ENCODE results near the gene ZC3H18. TPM values are rescaled to one million over a fixed set of nuclear protein-coding genes. Genes with fewer than 3 reads are reported as not detected.

The ZC3H18 gene
- total and polyA plus RNA-seq, 2 donors from 2014 or later, result 11.4 to 38.2 TPM

DNA sequence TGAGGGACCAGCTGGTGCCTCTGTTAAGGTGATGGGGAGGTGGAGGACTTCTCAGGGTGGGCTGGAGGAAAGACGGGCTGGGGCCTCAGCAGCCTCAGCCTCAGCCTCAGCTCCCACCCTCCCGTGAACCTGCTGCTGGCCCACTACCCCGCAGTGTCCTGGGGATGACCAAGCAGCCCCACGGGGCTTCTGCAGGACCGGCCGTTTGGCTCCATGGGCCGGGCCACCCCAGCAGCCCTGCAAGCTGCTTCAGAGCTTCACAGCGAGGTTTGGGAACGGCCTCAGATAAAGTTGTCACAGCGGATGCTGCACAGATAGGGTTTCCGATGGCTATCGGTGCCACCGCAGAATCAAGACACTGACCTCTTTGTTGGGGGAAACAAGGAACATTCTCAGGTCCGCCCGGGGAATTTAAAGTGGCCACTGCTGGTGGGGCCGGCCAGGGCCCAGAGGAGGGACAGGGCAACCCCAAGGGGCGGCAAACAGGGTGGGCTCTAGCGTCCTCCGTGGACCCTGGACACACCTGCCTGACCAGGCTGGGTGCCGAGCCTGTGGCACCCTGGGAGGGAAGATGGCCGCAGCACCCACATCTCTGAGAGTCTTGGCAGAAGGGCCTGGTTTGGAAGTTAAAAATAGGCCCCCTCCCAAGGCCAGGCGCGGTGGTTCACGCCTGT is 47.8 kb upstream of the ZC3H18 start:
- FAIRE-seq, result no peak
- Histone ChIP-seq H3K9ac (ENCODE audit: low read length in 3 of 3) (no peak overlapping the region), H3K4me1 (ENCODE audit: control insufficient read depth in 2 of 3, insufficient read depth in 2 of 3, low read depth in 1 of 3, low read length in 3 of 3) (peaks cover 0 to 13% (median 3%) of the 10 kb centered on the region in 3 donors), H3K9me3 (ENCODE audit: control insufficient read depth in 2 of 3, insufficient read depth in 1 of 3, low read length in 3 of 3) (no peaks in the 10 kb centered on the region), H3K4me3 (ENCODE audit: low read length in 3 of 3) (no peak overlapping the region), H3K27me3 (ENCODE audit: control insufficient read depth, insufficient read depth, low read length) (no peaks in the 10 kb centered on the region), H3K36me3 (ENCODE audit: control insufficient read depth in 2 of 3, insufficient read depth in 3 of 3, low read length in 3 of 3) (no peaks in the 10 kb centered on the region), H3K27ac (ENCODE audit: low read depth in 2 of 2, low read length in 2 of 2) (no peak overlapping the region)
- intact Hi-C loops (cut with DNase I), result no loop called here
- no peak for DNase-seq
- TF ChIP-seq, protein P1, sequence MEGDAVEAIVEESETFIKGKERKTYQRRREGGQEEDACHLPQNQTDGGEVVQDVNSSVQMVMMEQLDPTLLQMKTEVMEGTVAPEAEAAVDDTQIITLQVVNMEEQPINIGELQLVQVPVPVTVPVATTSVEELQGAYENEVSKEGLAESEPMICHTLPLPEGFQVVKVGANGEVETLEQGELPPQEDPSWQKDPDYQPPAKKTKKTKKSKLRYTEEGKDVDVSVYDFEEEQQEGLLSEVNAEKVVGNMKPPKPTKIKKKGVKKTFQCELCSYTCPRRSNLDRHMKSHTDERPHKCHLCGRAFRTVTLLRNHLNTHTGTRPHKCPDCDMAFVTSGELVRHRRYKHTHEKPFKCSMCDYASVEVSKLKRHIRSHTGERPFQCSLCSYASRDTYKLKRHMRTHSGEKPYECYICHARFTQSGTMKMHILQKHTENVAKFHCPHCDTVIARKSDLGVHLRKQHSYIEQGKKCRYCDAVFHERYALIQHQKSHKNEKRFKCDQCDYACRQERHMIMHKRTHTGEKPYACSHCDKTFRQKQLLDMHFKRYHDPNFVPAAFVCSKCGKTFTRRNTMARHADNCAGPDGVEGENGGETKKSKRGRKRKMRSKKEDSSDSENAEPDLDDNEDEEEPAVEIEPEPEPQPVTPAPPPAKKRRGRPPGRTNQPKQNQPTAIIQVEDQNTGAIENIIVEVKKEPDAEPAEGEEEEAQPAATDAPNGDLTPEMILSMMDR (IDR thresholded peaks at IDR 0.05; ENCODE audit: borderline replicate concordance, extremely low read depth, insufficient read depth), result no peak

DNA sequence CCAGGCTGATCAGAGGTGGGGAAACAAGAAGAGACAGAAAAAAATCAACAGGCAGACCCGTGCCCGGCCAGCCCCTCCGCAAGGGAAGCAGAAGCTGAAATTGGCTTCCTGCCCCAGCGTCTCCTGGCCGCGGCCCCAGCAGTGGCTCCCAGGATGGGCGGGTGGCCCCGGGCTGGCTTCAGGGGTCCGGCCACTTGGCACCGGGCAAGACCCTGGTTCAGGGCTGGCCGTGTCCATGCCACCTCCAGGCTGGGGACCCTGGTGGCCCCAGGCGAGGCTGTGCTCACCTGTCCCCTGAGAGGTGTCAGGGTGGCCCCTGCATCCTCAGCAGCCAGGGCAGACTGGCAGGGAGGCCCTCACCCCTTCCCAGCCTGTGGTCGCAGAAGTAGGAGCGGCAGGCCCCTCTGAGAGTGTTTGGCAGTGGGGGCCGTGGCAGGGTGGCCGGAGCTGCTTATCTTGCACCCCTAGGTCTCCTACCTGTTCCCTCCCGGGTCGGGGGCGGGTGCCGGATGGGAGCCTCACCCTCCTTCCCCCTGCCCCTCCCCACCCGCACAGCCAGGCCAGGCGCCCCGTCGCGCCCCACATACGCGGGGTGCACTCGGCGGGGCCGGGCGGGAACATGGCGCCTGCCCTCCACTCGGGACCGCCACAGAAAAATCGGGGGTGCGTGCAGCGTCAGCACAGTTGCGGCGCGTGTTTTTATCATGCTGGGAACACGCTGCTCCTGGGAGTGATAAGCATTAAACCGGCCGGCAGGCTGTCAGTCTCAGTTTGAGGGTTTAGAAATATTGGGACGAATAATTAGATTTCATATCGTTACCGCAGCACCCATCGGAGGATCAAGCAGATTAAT is 46.7 kb upstream of the ZC3H18 start:
- no peak for DNase-seq
- Histone ChIP-seq H3K9ac (ENCODE audit: low read length in 3 of 3) (no peak overlapping the region), H3K9me3 (ENCODE audit: control insufficient read depth in 2 of 3, insufficient read depth in 1 of 3, low read length in 3 of 3) (no peaks in the 10 kb centered on the region), H3K27ac (ENCODE audit: low read depth in 2 of 2, low read length in 2 of 2) (no peak overlapping the region), H3K27me3 (ENCODE audit: control insufficient read depth, insufficient read depth, low read length) (no peaks in the 10 kb centered on the region), H3K36me3 (ENCODE audit: control insufficient read depth in 2 of 3, insufficient read depth in 3 of 3, low read length in 3 of 3) (no peaks in the 10 kb centered on the region), H3K4me3 (ENCODE audit: low read length in 3 of 3) (no peak overlapping the region), H3K4me1 (ENCODE audit: control insufficient read depth in 2 of 3, insufficient read depth in 2 of 3, low read depth in 1 of 3, low read length in 3 of 3) (peaks cover 0 to 15% (median 3%) of the 10 kb centered on the region in 3 donors)
- TF ChIP-seq, protein P1 (IDR thresholded peaks at IDR 0.05; ENCODE audit: borderline replicate concordance, extremely low read depth, insufficient read depth), result no peak
- no peak for FAIRE-seq
- intact Hi-C loops (cut with DNase I), result no loop called here

- H3K27me3 ChIP-seq (ENCODE audit: control insufficient read depth, insufficient read depth, low read length), result no peaks in the 10 kb centered on the region
- TF ChIP-seq, protein P1 (IDR thresholded peaks at IDR 0.05; ENCODE audit: borderline replicate concordance, extremely low read depth, insufficient read depth), result no peak
- H3K4me3 ChIP-seq (ENCODE audit: low read length in 3 of 3), result no peak overlapping the region
- H3K9ac ChIP-seq (ENCODE audit: low read length in 3 of 3), result no peak overlapping the region
- no peaks in the 10 kb centered on the region for H3K36me3 ChIP-seq (ENCODE audit: control insufficient read depth in 2 of 3, insufficient read depth in 3 of 3, low read length in 3 of 3)
- intact Hi-C loops (cut with DNase I), result no loop called here
- no peak overlapping the region for H3K27ac ChIP-seq (ENCODE audit: low read depth in 2 of 2, low read length in 2 of 2)
- no peak for DNase-seq
- no peak for FAIRE-seq
- H3K4me1 ChIP-seq (ENCODE audit: control insufficient read depth in 2 of 3, insufficient read depth in 2 of 3, low read depth in 1 of 3, low read length in 3 of 3), result peaks cover 0 to 15% (median 3%) of the 10 kb centered on the region in 3 donors
- no peaks in the 10 kb centered on the region for H3K9me3 ChIP-seq (ENCODE audit: control insufficient read depth in 2 of 3, insufficient read depth in 1 of 3, low read length in 3 of 3)
These were observed 45.8 kb upstream of the ZC3H18 start for GRCh38 chr16:88524274-88524972.

All from kidney (tissue), 14 donors.